GM10266 (cell line): ENCODE data around the gene INO80D.
"Not testable (repeated sequence)": the region's sequence is repeated elsewhere in the genome, so short reads cannot be mapped to it uniquely, and the experiment has no call there.

Source experiments
- DNase-seq: peaks from one replicate; pipeline ENCODE4 v3.0.0; 2012; ENCODE audit errors: extremely low spot score
- CTCF ChIP-seq: IDR thresholded peaks from 2 replicates; pipeline ENCODE4 v1.5.1; 2012; ENCODE audit warnings: mild to moderate bottlenecking, low read depth; ENCODE audit not compliant: control insufficient read depth, insufficient read depth; ENCODE audit errors: missing control alignments

INO80D gene

GRCh38 chr2:206112846-206113547 lies 27.0 kb upstream of the INO80D start:
- DNase-seq = no peak
- TF ChIP-seq CTCF = no peak

GRCh38 chr2:206112108-206112507 lies 26.1 kb upstream of the INO80D start:
- DNase-seq = no peak
- TF ChIP-seq CTCF = no peak

GRCh38 chr2:206108713-206109112 lies 22.7 kb upstream of the INO80D start:
- DNase-seq = no peak
- TF ChIP-seq CTCF = no peak

- no peak for TF ChIP-seq CTCF
- no peak for DNase-seq
These were observed 19.6 kb upstream of the INO80D start for GRCh38 chr2:206105541-206105940.

- no peak for DNase-seq
- no peak for TF ChIP-seq CTCF
These were observed 19.1 kb upstream of the INO80D start for GRCh38 chr2:206105038-206105437.

DNA sequence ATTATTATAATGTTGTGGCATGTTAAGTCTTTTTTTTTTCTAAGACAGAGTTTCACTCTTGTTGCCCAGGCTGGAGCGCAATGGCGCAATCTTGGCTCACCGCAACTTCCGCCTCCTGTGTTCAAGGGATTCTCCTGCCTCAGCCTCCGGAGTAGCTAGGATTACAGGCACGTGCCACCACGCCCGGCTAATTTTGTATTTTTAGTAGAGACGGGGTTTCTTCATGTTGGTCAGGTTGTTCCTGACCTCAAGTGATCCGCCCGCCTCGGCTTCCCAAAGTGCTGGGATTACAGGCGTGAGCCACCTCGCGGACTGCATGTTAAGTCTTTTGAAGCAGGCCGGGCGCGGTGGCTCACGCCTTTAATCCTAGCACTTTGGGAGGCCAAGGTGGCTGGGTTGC lies 12.9 kb upstream of the INO80D start:
- DNase-seq = not testable (repeated sequence)

DNA sequence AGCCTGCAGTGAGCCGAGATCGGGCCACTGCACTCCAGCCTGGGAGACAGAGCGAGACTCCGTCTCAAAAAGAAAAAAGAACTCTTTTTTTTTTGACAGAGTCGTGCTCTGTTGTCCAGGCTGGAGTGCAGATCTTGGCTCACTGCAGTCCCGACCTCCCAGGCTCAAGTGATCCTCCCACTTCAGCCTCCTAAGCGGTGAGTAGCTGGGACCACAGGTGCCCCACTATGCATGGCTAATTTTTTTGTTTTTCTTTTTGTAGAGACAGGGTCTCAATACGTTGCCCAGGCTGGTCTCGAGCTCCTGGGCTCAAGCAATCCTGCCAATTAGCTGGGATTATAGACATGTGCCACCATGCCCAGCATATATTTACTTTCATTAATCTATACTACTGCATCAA lies 12.5 kb upstream of the INO80D start:
- no peak for TF ChIP-seq CTCF
- DNase-seq = no peak

DNA sequence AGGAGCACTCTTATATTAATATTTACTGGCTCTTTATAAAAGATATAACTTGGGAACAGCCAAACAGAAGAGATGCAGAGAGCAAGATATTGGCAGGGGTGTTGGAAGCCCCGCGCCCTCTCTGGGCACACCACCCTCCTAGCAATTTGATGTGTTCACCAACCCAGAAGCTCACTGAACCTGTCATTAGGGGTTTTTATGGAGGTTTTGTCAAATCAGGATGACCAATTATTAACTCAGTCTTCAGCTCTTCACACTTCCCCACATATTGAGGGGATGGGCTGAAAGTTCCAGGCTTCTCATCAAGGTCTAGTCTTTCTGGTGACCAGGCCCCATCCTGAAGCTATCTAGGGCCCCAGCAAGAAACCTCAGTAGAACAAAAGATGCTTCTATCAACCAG lies 10.9 kb upstream of the INO80D start:
- no peak for TF ChIP-seq CTCF
- DNase-seq = no peak
